Spinal cord (tissue), 10 donors: ENCODE data around the gene DPT. TPM values are rescaled to one million over a fixed set of nuclear protein-coding genes. Genes with fewer than 3 reads are reported as not detected.

Source experiments
- DNase-seq, 6 donors: peaks; one replicate each; pipeline versions ENCODE4 v3.0.0 to v3.0.0-alpha.2; 2013 to 2015; ENCODE audit warnings: low spot score in 6 of 6, low read depth in 4 of 6
- H3K27ac ChIP-seq: one replicate; pipeline ENCODE4 v1.5.1; 2013; ENCODE audit warnings: low read depth, low read length, control low read depth
- H3K27me3 ChIP-seq: one replicate; pipeline ENCODE4 v1.6.1; 2013; ENCODE audit warnings: low read length; ENCODE audit not compliant: control insufficient read depth, insufficient read depth
- H3K36me3 ChIP-seq: one replicate; pipeline ENCODE4 v1.6.1; 2013; ENCODE audit warnings: low read length; ENCODE audit not compliant: control insufficient read depth, insufficient read depth
- H3K4me1 ChIP-seq: one replicate; pipeline ENCODE4 v1.6.1; 2013; ENCODE audit warnings: low read length; ENCODE audit not compliant: control insufficient read depth, insufficient read depth
- H3K4me3 ChIP-seq: one replicate; pipeline ENCODE4 v1.5.1; 2013; ENCODE audit warnings: low read depth, low read length, control low read depth
- H3K9me3 ChIP-seq: one replicate; pipeline ENCODE4 v1.6.1; 2013; ENCODE audit warnings: low read length; ENCODE audit not compliant: control insufficient read depth, insufficient read depth
- WGBS: methylation state at CpG from one replicate; pipeline ENCODE4 v1.1.5; 2013; ENCODE audit warnings: missing lambda C conversion rate; ENCODE audit not compliant: insufficient coverage; 5-methylcytosine and 5-hydroxymethylcytosine counted together
- polyA plus RNA-seq, 2 donors: library from polyadenylated mRNA; unstranded; fragments of 120-200 nt; gene quantifications; one replicate each; pipeline ENCODE4 v1.2.1, GENCODE V29; 2013; ENCODE audit not compliant: insufficient read length in 2 of 2
- total RNA-seq, 2 donors: library from RNA; depleted of rRNA in 1 of 2; stranded (reverse); fragments of 120-200 nt in 1 of 2; fragments of >200 nt in 1 of 2; gene quantifications; one replicate each; pipeline versions ENCODE4 v1.2.3 to v1.2.4, GENCODE V29; 2013 to 2014
- donor health status: healthy.

DPT gene
- total and polyA plus RNA-seq, 4 donors: 1.6 to 14.4 (median 7.4) TPM

DNA sequence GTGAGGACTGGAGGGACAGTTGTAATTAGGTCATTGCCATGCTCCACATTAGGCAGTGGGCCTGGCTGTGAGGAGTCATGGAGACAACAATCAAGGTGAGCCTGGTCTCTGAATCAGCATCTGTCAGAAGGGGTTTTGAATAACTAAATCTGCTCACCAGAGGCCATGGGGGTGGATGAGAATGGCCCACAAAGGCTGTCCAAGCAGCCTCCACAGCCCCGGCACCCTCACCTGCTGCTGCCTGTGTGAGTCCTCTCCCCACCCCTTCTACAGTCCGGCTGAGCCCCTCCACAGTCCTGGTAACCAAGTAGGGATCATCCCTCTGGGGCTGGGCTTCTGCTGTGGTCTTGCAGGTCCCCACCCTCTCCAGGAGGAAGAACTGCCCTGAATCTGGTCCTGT lies 2.3 kb downstream of the DPT start:
- DNase-seq: no peak
- WGBS: 87% methylated on average over 2 of the region's 2 CpGs
- Histone ChIP-seq H3K27ac (no peak overlapping the region), H3K4me3 (no peak overlapping the region), H3K9me3 (no peaks in the 10 kb centered on the region), H3K36me3 (no peaks in the 10 kb centered on the region), H3K27me3 (no peaks in the 10 kb centered on the region), H3K4me1 (peaks cover 17% of the 10 kb centered on the region)

DNA sequence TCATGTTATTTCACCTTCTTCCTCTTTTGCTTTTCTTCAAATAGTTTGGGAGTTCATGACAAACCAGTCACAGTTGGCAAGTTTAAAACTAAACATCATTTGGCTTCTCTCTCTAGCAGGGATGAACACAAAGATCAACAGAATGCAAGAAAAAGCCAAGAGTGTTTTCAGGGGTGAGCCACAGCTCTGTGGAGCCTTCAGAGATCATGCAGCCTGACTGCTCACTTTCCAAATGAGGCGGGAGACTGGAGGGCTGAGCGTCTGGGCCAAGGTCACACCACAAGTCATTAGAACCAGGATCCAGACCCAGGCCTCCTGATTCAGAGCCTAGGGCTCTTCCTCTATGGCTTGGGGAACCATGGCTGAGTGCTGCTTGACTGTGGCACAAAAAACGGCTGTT lies 2.7 kb downstream of the DPT start:
- WGBS: 77% methylated on average over 3 of the region's 3 CpGs
- no peaks in the 10 kb centered on the region for H3K27me3 ChIP-seq
- H3K36me3 ChIP-seq: no peaks in the 10 kb centered on the region
- H3K27ac ChIP-seq: no peak overlapping the region
- DNase-seq: peak in 1 of 6 donors; percentile 22
- peaks cover 17% of the 10 kb centered on the region for H3K4me1 ChIP-seq
- H3K4me3 ChIP-seq: no peak overlapping the region
- no peaks in the 10 kb centered on the region for H3K9me3 ChIP-seq

DNA sequence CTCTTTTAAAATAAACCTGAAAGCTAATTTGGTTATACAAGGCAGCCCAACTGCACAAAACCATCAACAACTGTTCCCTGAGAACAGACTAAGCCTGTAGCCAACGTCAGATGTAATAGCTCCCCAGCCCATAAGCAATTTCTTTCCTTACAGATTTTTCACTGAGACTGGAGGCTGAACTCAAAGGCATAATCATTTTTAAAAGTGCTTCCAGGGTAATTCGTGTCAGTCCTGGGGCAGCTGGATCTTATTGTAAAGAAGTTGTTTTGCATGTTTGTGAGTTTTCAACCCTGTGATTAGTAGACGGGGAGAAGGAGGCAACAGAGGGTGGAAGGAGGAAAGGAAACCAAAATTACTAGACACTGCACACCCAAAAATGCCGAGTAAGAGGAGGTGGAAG lies 3.2 kb downstream of the DPT start:
- no peak overlapping the region for H3K27ac ChIP-seq
- no peak overlapping the region for H3K4me3 ChIP-seq
- no peaks in the 10 kb centered on the region for H3K27me3 ChIP-seq
- H3K9me3 ChIP-seq: no peaks in the 10 kb centered on the region
- H3K36me3 ChIP-seq: no peaks in the 10 kb centered on the region
- WGBS: 67% methylated on average over 1 of the region's 4 CpGs
- DNase-seq: peak in 1 of 6 donors; percentile 22
- peaks cover 17% of the 10 kb centered on the region for H3K4me1 ChIP-seq

DNA sequence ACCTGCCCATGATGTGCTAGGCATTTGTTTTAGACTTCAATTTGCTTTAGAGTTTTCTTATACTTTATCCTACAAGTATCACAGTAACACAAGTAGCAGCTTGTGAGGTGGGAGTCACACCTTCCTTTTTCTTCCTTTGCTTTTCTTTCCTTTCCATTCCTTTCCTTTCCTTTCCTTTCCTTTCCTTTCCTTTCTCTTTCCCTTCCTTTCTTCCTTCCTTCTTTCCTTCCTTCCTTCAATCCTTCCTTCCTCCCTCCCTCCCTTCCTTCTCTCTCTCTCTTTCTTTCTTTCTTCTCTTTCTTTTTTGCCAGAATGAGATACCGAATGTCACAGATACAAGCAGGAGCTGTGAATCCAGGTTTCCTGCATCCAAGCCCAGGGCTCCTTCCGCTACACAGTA lies 3.9 kb downstream of the DPT start:
- H3K27ac ChIP-seq: no peak overlapping the region
- H3K4me3 ChIP-seq: no peak overlapping the region
- no peaks in the 10 kb centered on the region for H3K9me3 ChIP-seq
- DNase-seq: no peak
- WGBS: 95% methylated on average over 2 of the region's 2 CpGs
- H3K4me1 ChIP-seq: peaks cover 17% of the 10 kb centered on the region
- H3K36me3 ChIP-seq: no peaks in the 10 kb centered on the region
- H3K27me3 ChIP-seq: no peaks in the 10 kb centered on the region

DNA sequence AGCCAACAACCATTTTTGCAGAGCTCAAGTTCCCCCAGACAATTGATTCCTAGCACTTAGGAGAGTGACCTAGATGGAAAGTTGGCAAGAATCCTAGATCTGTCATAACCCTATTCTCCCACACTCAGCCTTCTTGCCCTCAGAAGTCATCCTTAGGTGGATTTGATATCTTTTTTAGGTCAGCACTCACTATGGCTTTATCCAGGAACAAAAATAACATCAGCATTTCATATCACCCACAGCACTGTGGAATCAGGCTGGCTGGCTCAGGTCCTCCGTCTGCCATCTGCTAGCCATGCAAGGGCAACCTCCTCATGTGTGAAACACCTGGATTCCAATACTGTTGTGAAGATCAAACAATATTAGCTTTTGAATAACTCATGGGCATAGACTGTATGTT lies 6.0 kb downstream of the DPT start:
- WGBS: no CpG with 5 or more reads among the region's 1 CpG
- DNase-seq: no peak

DNA sequence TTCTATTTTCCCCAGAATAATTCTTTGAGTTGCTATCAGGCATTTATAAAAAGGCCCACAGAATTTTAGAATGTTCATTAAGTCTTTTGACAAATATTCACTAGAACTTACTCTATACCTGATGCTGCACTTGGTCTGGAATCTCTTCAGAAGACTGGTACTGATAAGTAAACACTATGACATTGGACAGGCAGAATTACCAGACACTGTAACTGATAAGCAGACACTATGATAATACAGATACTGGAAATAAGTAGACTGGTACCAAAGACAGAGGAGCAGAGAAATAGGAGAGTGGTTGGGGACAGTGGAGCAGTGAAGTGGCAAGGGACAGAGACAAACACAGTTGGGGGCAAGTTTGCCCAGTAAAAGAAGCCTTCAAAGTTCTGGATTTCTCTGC lies 8.2 kb downstream of the DPT start:
- Histone ChIP-seq H3K27me3 (no peaks in the 10 kb centered on the region), H3K9me3 (no peaks in the 10 kb centered on the region), H3K27ac (no peak overlapping the region), H3K36me3 (no peaks in the 10 kb centered on the region), H3K4me3 (no peak overlapping the region), H3K4me1 (no peaks in the 10 kb centered on the region)
- no peak for DNase-seq

More for the DNA sequence above, 6.0 kb downstream of the DPT start:
- Histone ChIP-seq H3K27ac (no peak overlapping the region), H3K9me3 (no peaks in the 10 kb centered on the region), H3K4me3 (no peak overlapping the region), H3K4me1 (peaks cover 11% of the 10 kb centered on the region), H3K27me3 (no peaks in the 10 kb centered on the region), H3K36me3 (no peaks in the 10 kb centered on the region)

DNA sequence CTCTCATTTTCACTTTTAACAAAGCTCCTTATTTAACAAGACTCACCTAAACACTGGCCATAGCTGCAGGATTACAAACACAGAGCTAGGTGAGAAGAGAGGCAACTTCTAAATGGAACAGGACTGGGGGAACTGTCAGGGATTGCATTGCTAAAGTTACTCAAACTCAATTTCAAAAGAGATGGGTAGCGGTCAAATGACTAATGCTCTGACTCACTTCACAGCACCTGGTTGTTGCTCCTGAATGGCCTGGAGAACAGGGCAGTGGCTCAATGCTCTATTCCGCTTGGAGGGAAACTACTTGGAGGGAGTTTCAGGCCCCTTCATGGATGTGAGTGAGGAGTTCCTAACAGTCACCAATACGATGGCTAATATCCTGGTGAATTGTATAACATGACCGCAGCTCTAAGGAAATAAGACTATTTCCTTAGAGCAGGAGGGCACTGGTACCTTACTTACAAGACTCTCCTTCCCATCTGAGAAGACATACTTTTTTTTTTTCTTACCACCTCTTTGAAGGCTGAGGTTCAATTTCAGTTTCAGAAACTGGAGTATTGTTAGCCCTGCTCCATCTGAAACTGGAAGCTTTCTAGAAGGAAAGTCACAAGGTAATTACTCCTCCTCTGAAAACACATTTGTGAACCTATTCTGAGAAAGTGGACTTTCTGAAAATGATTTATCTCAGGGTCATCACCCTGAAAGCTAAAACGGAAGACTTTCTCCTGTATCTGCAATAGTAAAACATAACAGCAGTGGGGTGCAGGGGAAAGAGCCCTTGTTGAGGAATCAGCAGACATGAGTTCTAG lies 9.5 kb downstream of the DPT start:
- WGBS: 90% methylated on average over 3 of the region's 5 CpGs
- Histone ChIP-seq H3K27me3 (no peaks in the 10 kb centered on the region), H3K4me3 (no peak overlapping the region), H3K4me1 (no peaks in the 10 kb centered on the region), H3K36me3 (no peaks in the 10 kb centered on the region), H3K9me3 (no peaks in the 10 kb centered on the region), H3K27ac (no peak overlapping the region)
- DNase-seq: no peak

DNA sequence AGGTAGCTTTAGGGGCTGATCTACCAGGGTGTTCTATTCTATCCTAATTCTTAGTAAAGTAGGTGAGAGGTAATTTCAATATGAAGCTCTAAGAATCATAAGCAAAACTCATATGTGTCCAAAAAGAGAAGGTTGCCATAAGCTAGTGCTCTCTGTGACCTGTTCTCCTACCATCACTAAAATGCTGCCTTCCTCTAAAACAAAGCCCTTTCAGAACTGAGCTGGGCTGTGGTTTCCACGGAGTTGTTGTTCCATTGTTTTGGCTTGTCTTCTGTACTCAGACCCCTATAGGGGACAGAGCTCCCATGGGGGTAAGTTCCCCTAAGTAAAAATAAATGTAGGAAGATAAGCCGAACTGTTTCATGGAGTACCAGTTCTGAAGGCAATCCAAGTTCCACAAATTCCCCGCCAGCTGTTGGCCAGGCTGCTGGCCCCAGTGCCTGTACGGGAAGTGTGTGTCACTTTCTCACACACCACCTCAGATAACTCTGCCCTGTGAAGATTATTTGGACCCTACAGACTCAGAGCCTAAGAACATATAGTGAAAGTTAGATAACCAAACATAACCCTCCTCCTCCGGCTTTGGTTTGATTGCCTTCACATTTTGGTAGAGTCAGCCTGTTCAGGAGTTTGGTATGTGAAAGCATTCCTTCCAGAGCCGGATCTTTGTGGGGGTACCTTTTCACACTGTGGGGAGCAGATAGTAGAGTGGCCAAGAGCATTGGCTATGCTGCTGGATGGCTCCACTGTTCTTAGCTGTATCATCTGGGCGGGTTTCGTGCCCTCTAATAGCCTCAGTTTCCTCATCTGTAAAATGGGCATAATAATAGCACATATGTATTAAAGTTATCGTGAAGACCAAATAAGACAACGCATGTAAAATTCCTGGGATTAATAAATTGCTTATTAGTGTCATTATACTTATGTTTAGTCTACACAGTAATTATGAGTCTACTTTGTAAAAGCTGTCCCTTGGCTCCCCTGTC lies 10.8 kb downstream of the DPT start:
- H3K27ac ChIP-seq: no peak overlapping the region
- no peaks in the 10 kb centered on the region for H3K27me3 ChIP-seq
- no peaks in the 10 kb centered on the region for H3K36me3 ChIP-seq
- H3K4me1 ChIP-seq: no peaks in the 10 kb centered on the region
- DNase-seq: no peak
- no peaks in the 10 kb centered on the region for H3K9me3 ChIP-seq
- no peak overlapping the region for H3K4me3 ChIP-seq
- 100% methylated on average over 1 of the region's 10 CpGs for WGBS

DNA sequence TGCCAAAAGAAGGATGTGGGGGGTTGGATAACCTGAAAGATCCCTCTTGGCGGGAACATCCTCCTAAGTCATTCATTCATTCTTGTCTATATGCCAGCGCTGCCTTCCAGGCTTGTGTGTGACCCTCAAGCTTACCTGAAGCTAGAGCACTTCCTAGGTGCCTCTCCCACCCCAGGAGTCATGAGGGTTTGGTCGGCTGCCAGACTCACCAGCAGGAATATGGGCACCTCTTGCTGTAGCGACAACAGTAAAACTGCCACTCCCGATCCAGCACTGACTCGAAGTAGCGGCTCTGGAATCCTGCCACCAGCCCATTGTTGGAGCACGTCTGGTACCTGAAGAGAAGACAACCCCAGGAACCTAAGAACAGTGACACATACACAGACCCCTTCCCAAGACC lies 15.0 kb downstream of the DPT start:
- WGBS: 93% methylated on average over 7 of the region's 8 CpGs
- Histone ChIP-seq H3K36me3 (no peaks in the 10 kb centered on the region), H3K4me3 (no peak overlapping the region), H3K27me3 (no peaks in the 10 kb centered on the region), H3K27ac (no peak overlapping the region), H3K4me1 (no peaks in the 10 kb centered on the region), H3K9me3 (no peaks in the 10 kb centered on the region)
- no peak for DNase-seq
